Esophagus muscularis mucosa (tissue), 3 donors: ENCODE data around the gene STK4.

Experiments used
- POLR2A ChIP-seq: fragments of 450-650 bp; IDR thresholded peaks from one replicate; pipeline ENCODE4 v1.6.1; 2017; ENCODE audit warnings: antibody characterized with exemption, moderate library complexity, mild to moderate bottlenecking, low read depth
- TF ChIP-seq, protein P1 (sequence below), 3 experiments: fragments of 200-600 bp in 2 of 3; fragments of 450-650 bp in 1 of 3; sonication (generic) in 2 of 3; IDR thresholded peaks; one replicate each; pipeline ENCODE4 v1.5.1; 2017 to 2019; ENCODE audit warnings: antibody characterized with exemption in 3 of 3, mild to moderate bottlenecking in 2 of 3, moderate library complexity in 1 of 3

DNA sequence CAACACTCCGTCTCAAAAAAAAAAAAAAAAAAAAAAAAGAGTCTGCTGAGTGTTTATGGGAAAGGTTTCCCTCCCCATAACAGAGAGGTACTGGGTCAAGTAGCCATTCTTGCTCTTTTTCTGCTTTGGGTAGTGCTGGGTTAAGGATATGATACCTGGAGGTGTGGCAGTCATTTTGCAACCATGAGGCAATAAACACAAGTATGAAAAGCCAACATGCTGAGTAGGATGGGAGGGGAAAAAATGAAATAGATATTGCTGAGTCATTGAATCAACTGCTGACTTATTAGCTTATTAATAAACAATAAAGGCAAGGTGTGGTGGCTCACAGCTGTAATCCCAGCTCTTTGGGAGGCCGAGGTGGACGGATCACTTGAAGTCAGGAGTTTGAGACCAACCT is 3.8 kb upstream of the STK4 start:
- TF ChIP-seq, protein P1, sequence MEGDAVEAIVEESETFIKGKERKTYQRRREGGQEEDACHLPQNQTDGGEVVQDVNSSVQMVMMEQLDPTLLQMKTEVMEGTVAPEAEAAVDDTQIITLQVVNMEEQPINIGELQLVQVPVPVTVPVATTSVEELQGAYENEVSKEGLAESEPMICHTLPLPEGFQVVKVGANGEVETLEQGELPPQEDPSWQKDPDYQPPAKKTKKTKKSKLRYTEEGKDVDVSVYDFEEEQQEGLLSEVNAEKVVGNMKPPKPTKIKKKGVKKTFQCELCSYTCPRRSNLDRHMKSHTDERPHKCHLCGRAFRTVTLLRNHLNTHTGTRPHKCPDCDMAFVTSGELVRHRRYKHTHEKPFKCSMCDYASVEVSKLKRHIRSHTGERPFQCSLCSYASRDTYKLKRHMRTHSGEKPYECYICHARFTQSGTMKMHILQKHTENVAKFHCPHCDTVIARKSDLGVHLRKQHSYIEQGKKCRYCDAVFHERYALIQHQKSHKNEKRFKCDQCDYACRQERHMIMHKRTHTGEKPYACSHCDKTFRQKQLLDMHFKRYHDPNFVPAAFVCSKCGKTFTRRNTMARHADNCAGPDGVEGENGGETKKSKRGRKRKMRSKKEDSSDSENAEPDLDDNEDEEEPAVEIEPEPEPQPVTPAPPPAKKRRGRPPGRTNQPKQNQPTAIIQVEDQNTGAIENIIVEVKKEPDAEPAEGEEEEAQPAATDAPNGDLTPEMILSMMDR (IDR thresholded peaks at IDR 0.05) = no peak
- no peak for TF ChIP-seq POLR2A
